ENCODE measurements around the gene EPHA2. TPM values are rescaled to one million over a fixed set of nuclear protein-coding genes. Genes with fewer than 3 reads are reported as not detected.
A peak's percentile ranks its signal among the peaks of the same experiment; 100 is the strongest.

EPHA2 gene
- total and polyA plus RNA-seq, 5 experiments from 2014 or later = not detected

DNA sequence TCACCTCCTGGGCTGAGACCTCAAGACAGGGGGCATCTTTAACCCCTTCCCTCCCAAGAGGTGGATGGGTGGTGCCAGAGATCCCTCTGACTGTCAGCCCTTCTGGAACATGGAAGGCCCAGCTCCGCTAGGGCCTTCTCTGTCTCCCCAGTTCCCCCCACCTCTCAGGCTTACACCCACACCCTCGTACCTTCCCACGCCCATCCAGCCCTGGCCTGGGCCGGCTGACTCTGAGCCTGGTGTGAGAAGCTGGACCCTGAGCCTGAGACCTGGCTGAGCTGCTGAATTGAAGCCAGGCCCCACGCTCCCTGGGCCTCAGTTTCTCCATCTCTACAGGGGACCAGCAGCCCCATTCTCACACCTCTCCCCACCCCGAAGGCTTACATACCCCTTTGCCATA is 5.4 kb downstream of the EPHA2 start:
- peaks cover 4 to 33% (median 27%) of the 10 kb centered on the region in 4 donors for H3K4me1 Mint-ChIP-seq
- H3K36me3 Mint-ChIP-seq = no peaks in the 10 kb centered on the region
- no peaks in the 10 kb centered on the region for H3K9me3 Mint-ChIP-seq
- H3K27me3 Mint-ChIP-seq = peaks cover 1 to 24% (median 8%) of the 10 kb centered on the region in 5 donors
- no peak overlapping the region for H3K4me3 Mint-ChIP-seq
- ATAC-seq = no peak
- no peak overlapping the region for H3K27ac Mint-ChIP-seq
- DNase-seq = no peak
- POLR2A ChIA-PET = interaction anchor here (1.2 kb wide), 1 partner anchor 10 kb away, joined by 3 read pairs; no protein-coding TSS in a partner anchor

DNA sequence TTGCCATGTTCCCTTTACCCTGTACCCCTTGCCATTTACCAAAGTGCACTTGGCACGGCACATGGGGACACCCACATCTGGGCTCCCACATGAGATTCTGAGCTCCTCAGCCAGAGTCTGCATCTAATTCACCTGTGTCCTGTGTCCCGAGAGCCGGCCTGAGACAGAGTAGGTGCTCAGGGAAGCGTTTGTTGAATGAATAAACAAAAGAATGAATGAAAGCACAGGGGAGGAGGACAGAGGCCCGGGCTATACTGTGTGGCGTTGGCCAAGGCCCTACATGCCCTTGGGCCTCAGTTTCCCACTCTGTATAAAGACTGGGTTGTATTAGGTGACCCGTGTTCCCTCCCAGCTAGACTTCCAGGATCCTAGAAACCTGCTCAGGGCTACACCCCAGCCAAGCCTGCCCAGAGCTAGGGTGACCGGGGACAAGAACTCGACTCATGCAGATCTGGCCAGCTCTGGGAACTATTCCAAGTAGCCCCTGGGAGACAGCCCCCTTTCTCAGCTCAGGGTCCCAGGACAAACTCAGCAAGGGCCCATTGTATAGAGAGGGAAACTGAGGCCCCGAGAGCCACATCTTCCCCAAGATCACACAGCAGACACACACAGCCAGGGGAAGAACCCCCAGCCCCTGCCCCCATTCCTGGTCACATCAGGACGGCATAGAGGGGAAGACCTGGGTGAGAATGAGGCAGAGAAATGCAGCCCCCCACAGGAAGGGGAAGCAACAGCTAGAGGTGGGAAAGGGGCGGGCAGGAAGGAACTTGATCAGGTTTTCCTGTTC is 6.0 kb downstream of the EPHA2 start:
- DNase-seq (no peak), ATAC-seq (no peak)
- H3K36me3 Mint-ChIP-seq = no peaks in the 10 kb centered on the region
- H3K4me3 Mint-ChIP-seq = no peak overlapping the region
- POLR2A ChIA-PET = interaction anchor here (0.5 kb wide), 1 partner anchor 766 kb away, joined by 3 read pairs; no protein-coding TSS in a partner anchor
- peaks cover 4 to 27% (median 23%) of the 10 kb centered on the region in 4 donors for H3K4me1 Mint-ChIP-seq
- H3K27me3 Mint-ChIP-seq = peaks cover 1 to 24% (median 8%) of the 10 kb centered on the region in 5 donors
- H3K27ac Mint-ChIP-seq = peak overlapping the region in 1 of 10 donors; percentile 27
- H3K9me3 Mint-ChIP-seq = no peaks in the 10 kb centered on the region

DNA sequence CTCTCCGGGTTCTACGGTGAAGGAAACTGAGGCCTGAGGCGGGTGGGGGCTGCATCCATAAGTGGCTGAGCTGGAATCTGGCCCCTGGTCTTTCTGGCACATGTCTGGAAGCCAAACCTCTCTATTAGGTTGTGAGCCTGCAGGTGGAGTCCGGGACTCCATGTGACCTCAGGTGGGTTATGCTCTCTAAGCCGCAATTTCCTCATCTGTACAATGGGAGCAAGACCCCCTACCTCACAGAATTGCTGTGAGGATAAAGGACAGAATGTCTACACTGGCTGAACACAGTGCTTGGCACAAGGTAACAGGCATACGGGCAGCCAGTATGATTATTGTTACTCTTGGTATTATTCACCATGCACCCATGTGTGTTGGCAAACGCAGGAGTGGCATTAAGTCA is 6.7 kb downstream of the EPHA2 start:
- Mint-ChIP-seq H3K27ac (no peak overlapping the region), H3K9me3 (no peaks in the 10 kb centered on the region), H3K4me3 (no peak overlapping the region), H3K27me3 (peaks cover 1 to 22% (median 8%) of the 10 kb centered on the region in 5 donors), H3K4me1 (peaks cover 4 to 20% (median 17%) of the 10 kb centered on the region in 4 donors), H3K36me3 (no peaks in the 10 kb centered on the region)
- POLR2A ChIA-PET = interaction anchor here (0.5 kb wide), 1 partner anchor 766 kb away, joined by 3 read pairs; no protein-coding TSS in a partner anchor
- no peak for DNase-seq
- no peak for ATAC-seq

DNA sequence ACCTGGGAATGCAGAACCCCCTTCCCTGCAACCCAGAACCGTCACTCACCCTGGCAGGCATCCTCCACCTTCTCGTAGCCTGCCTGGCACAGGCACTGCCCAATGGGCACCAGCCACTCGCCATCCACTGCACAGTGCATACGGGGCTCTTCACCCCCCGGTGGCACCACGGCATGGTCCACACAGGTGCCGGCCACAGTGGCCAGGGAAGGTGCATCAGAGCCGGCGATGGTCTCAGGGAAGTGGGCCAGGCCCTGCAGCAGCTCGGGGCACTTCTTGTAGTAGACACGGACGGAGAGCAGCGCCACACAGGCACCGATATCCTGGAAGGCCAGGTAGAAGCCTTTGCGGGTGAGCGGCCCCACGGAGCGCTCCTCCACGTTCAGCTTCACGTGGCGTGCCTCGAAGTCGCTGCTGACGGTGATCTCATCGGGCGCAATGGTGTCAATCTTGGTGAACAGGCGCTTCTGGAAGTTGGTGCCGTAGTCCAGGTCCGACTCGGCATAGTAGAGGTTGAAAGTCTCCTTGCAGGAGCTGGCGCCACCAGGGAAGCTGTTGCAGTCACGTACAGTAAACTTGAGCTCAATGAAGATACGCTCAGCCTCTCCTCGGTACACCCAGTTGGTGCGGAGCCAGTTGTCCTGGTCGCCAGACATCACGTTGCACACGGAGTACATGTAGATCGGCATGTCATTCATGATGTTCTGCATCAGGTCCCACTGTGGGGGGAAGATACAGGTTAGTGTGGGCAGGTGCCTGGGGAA is 7.4 kb downstream of the EPHA2 start:
- H3K27me3 Mint-ChIP-seq = peaks cover 1 to 19% (median 8%) of the 10 kb centered on the region in 5 donors
- peaks cover 4 to 19% (median 12%) of the 10 kb centered on the region in 4 donors for H3K4me1 Mint-ChIP-seq
- no peak for DNase-seq
- H3K27ac Mint-ChIP-seq = no peak overlapping the region
- no peak overlapping the region for H3K4me3 Mint-ChIP-seq
- POLR2A ChIA-PET = interaction anchor here (0.6 kb wide), 1 partner anchor 12 kb away, joined by 8 read pairs; no protein-coding TSS in a partner anchor
- no peaks in the 10 kb centered on the region for H3K36me3 Mint-ChIP-seq
- ATAC-seq = no peak
- H3K9me3 Mint-ChIP-seq = no peaks in the 10 kb centered on the region

DNA sequence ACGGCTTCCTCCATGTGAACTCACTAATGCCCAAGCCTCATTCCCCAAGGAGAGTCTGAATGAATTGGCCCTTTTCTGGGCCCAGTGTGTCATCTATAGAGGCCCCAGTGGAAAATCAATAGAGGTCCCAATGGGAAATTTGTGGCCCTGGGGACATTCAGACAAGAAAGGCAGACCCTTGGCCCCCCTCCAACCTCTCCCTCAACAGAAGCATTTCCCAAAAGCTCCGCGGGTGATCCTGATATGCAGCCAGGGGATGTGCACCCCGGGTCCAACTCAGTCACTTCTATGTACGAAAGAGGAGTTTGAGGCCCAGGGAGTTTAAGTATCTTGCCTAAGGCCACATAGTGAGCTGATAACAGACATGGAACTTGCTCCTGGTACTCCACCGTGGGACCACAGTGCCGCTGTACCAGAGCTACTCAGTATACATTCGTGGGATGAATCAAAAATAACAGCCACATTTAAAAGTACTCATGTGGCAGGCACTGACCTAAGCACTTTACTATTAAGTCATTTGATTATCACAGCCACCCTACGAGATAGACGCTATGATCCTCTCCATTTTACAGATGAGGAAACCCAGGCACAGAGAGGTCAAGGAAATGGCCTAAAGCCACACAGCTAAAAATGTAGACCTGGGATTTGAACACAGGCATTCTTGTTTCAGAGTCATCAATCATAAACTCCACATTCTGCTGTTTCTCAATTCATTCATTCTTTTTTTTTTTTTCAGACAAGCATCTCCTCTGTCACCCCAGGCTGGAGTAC is 8.5 kb downstream of the EPHA2 start:
- Mint-ChIP-seq H3K4me3 (no peak overlapping the region), H3K36me3 (no peaks in the 10 kb centered on the region), H3K27ac (no peak overlapping the region), H3K4me1 (peaks cover 3 to 16% (median 8%) of the 10 kb centered on the region in 4 donors), H3K27me3 (peaks cover 1 to 9% (median 5%) of the 10 kb centered on the region in 5 donors), H3K9me3 (no peaks in the 10 kb centered on the region)
- DNase-seq = no peak
- no peak for ATAC-seq
- POLR2A ChIA-PET = interaction anchor here (0.6 kb wide), 1 partner anchor 13 kb away, joined by 8 read pairs; no protein-coding TSS in a partner anchor

DNA sequence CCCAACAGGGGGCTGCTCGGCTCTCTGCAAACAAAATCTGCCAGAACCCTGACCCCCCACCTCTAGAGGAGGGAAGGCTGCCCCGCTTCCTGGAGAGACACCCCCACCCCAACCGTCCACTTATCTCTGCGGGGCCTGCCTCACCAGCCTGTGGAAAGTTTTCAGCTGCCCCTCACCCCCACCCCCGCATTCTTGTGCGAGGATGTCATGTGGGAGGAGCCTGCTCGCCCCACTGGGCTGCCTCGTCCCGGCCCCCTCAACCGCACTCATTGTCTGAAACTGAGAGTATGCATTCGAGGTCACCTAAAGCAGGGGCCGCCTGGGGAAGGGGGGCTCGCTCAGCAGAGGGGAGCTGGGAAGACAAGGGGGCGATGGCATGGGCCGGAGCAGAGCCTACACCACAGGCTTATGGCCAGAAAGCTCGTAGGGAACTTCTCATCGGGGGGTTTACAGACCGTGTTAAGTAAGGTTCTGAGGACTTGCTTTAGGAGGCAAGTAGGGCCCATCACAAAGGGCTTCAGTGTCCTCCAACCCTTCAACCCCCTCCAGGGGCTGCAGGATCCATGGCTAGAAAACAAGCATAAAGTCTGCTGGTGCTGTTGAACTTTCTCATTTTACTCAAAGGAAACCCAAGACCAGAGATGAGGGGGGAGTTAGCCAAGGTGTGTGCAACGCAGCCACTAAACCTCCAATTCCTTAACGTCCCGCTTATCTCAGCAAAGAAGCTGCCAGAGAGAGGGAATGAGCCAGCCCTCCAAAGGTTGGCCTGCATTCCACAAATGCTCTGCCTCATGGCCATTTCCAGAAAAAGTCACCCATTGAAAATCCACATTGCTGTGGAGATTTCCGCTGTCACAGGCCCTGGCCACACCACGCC is 9.4 kb downstream of the EPHA2 start:
- Mint-ChIP-seq H3K27me3 (peaks cover 0 to 6% (median 1%) of the 10 kb centered on the region in 5 donors), H3K9me3 (no peaks in the 10 kb centered on the region), H3K27ac (no peak overlapping the region), H3K36me3 (no peaks in the 10 kb centered on the region), H3K4me3 (no peak overlapping the region), H3K4me1 (peaks cover 3 to 20% (median 12%) of the 10 kb centered on the region in 4 donors)
- DNase-seq = no peak
- POLR2A ChIA-PET = no interaction called here
- no peak for ATAC-seq

DNA sequence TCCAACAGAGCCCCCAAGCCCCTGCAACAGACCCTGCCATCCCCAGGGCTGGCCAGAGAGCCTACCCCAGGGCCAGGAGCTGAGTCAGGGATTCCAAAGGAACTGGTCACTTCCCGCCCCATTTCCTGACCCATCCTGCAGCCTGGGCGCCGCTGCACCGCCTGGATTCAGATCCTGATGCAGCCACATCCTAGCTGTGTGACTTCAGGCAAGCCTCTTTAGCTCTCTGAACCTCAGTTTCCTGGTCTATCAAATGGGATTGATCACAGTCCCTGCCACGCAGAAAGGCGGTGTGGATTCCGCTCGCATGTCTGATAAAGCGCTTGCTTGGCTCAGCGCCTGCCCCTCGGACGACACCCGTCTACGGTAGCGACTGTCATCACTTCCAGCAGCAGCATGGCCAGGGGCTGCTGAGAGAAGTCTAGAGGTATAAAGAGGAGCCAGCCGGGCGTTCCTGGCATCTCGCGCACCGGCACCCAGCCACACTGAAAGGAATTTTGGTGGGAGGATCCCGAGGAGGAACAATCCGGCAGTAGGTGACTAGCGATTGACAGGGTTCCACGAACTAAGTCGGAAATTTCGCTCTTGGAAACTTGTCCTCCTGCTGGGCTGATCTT is 10.1 kb downstream of the EPHA2 start:
- no peak overlapping the region for H3K4me3 Mint-ChIP-seq
- POLR2A ChIA-PET = interaction anchor here (1.4 kb wide), 1 partner anchor 17 kb away, joined by 3 read pairs; no protein-coding TSS in a partner anchor
- peaks cover 3 to 26% (median 14%) of the 10 kb centered on the region in 4 donors for H3K4me1 Mint-ChIP-seq
- H3K36me3 Mint-ChIP-seq = no peaks in the 10 kb centered on the region
- no peak overlapping the region for H3K27ac Mint-ChIP-seq
- no peak for DNase-seq
- ATAC-seq = no peak
- no peaks in the 10 kb centered on the region for H3K9me3 Mint-ChIP-seq
- H3K27me3 Mint-ChIP-seq = peaks cover 0 to 4% (median 0%) of the 10 kb centered on the region in 5 donors

DNA sequence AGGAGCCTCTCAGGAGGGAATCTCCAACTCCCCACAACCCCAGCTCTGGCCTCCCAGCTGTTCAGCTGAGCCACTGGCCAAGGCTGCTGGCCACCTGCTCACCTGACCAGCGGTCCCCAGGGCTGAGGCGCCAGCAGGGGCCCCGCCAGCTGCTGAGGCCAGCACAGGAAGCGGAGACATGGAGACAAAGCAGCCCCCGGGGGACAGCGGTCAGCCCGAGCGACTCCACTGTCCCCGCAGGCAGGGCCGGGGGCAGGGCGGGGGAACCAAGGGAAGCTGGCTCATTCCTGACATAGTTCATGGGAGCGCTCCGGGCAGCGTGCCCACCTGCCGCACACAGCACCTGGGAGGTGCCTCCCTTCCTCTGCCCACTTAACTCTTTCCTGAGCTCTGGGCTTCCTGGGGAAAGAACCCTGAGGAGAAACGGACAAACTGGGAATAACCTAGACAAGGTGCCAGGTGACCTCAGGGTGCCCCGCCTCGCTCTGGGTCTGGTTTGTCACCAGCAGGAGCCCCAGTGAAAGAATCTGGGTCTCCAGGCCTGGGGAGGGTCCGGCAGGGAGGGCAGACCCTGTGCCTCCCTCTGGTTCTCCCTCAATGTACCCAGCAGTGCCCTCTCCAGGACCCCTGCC is 10.7 kb downstream of the EPHA2 start:
- H3K27ac Mint-ChIP-seq = no peak overlapping the region
- peaks cover 0 to 4% (median 0%) of the 10 kb centered on the region in 5 donors for H3K27me3 Mint-ChIP-seq
- POLR2A ChIA-PET = interaction anchor here (1.4 kb wide), 1 partner anchor 17 kb away, joined by 3 read pairs; no protein-coding TSS in a partner anchor
- ATAC-seq (no peak), DNase-seq (no peak)
- H3K9me3 Mint-ChIP-seq = no peaks in the 10 kb centered on the region
- H3K4me3 Mint-ChIP-seq = no peak overlapping the region
- H3K36me3 Mint-ChIP-seq = no peaks in the 10 kb centered on the region
- H3K4me1 Mint-ChIP-seq = peaks cover 2 to 21% (median 11%) of the 10 kb centered on the region in 4 donors

DNA sequence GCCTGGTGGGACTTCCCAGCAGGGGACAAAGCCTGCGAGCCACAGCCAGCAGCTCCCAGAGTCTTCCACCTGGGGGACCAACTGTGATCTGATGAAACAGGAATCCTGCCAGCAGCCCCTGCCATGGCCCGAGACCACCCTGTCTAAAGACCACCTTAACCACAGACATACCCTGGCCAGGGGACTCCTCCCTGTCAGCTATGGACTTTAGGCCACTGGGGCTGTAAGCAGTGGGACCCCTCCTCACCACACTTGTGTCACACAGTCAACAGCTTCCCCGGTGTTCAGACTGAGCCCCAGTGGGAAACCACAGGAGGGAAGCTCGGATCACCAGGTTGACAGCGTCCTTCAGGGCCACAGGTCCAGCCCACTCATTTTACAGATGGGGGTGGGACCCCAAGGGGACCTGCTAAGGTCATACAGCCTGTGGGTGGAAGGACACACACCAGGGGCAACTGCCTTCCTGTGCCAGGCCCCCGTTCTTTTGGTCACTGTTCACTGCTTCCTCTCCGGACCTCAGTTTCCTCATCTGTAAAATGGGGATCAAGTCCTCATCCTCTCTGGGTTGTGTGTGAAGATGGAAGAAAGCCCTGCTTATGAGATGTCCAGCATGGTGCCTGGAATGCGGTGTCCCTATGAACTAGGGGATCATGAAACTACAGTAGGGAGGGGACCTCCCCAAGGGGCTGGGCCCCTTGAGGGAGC is 11.4 kb downstream of the EPHA2 start:
- DNase-seq = no peak
- no peak overlapping the region for H3K4me3 Mint-ChIP-seq
- no peak for ATAC-seq
- H3K9me3 Mint-ChIP-seq = no peaks in the 10 kb centered on the region
- peaks cover 0 to 4% (median 0%) of the 10 kb centered on the region in 5 donors for H3K27me3 Mint-ChIP-seq
- H3K27ac Mint-ChIP-seq = no peak overlapping the region
- peaks cover 0 to 18% (median 10%) of the 10 kb centered on the region in 4 donors for H3K4me1 Mint-ChIP-seq
- no peaks in the 10 kb centered on the region for H3K36me3 Mint-ChIP-seq
- POLR2A ChIA-PET = interaction anchor here (1.4 kb wide), 1 partner anchor 18 kb away, joined by 3 read pairs; no protein-coding TSS in a partner anchor

DNA sequence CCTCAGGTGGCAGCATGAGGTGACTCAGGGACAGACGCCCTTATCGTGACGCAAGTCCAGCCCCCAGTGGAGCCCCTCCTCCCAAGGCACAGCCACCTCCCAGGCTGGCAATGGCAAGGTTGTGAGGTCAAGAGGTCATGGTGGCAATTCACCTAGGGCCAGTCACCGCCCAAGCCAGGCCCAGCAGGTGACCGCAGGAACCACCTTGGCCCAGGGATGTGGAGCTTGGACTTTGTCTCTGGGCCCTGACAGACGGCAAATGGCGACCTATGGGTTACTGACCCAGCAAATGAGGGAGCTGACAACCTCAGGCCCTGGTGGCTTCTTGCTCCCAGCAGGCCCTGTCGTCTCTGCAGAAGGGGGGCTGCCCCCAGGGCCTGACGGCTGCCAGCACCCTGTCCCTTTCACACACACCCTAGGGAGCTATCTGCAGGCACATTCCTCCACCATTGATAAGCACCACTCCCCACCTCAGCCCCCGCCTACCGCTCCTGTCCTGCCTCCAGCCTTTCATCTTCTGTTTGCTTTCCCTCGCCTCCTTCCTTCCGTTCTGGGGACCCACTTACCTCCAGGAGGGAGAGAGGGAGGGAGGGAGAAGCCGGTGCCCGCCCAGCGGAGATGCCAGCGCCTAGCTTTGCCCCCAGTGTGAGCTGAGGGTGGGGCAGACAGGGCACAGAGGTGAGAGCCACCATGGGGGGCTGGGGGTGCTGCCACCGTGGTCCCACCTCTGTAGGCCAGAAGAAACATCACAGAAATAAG is 12.1 kb downstream of the EPHA2 start:
- ATAC-seq (no peak), DNase-seq (no peak)
- Mint-ChIP-seq H3K4me1 (peaks cover 0 to 18% (median 10%) of the 10 kb centered on the region in 4 donors), H3K36me3 (no peaks in the 10 kb centered on the region), H3K27ac (peak overlapping the region in 1 of 10 donors; percentile 59), H3K9me3 (no peaks in the 10 kb centered on the region), H3K4me3 (no peak overlapping the region), H3K27me3 (peaks cover 0 to 4% (median 0%) of the 10 kb centered on the region in 5 donors)
- POLR2A ChIA-PET = interaction anchor here (0.5 kb wide), 1 partner anchor 300 kb away, joined by 4 read pairs; no protein-coding TSS in a partner anchor

Data from naive thymus-derived CD8-positive, alpha-beta T cell (primary cell).